Measurements from ENCODE around the gene EML4. TPM values are rescaled to one million over a fixed set of nuclear protein-coding genes. Genes with fewer than 3 reads are reported as not detected.

Gene EML4
- total and polyA plus RNA-seq, 11 donors: 2.3 to 32.8 (median 5.6) TPM

- WGBS, 4 donors: 96 to 99% (median 98%) methylated on average over 2 of the region's 2 CpGs
- H3K36me3 ChIP-seq: peaks cover 0 to 58% (median 27%) of the 10 kb centered on the region in 9 donors
Observed at GRCh38 chr2:42309366-42309765, 140.2 kb downstream of the EML4 start.

GRCh38 chr2:42310007-42310515 lies 140.9 kb downstream of the EML4 start:
- intact Hi-C loops (cut with DNase I): no loop called here

More at GRCh38 chr2:42309366-42309765, 140.2 kb downstream of the EML4 start:
- Histone ChIP-seq H3K9me3 (no peaks in the 10 kb centered on the region), H3K27me3 (no peaks in the 10 kb centered on the region), H3K27ac (no peak overlapping the region), H3K4me1 (peaks cover 0 to 2% (median 0%) of the 10 kb centered on the region in 12 donors), H3K4me3 (no peak overlapping the region)
- DNase-seq (no peak), ATAC-seq (no peak)
- TF ChIP-seq POLR2A (IDR thresholded peaks at IDR 0.05): no peak
- TF ChIP-seq CTCF (IDR thresholded peaks at IDR 0.05): no peak
- intact Hi-C loops (cut with DNase I): no loop called here

GRCh38 chr2:42312106-42312505 lies 143.0 kb downstream of the EML4 start:
- TF ChIP-seq CTCF (IDR thresholded peaks at IDR 0.05): no peak
- TF ChIP-seq POLR2A (IDR thresholded peaks at IDR 0.05): no peak
- DNase-seq (no peak), ATAC-seq (no peak)
- Histone ChIP-seq H3K4me1 (peaks cover 0 to 14% (median 0%) of the 10 kb centered on the region in 12 donors), H3K27ac (no peak overlapping the region), H3K36me3 (peaks cover 0 to 53% (median 35%) of the 10 kb centered on the region in 9 donors), H3K27me3 (no peaks in the 10 kb centered on the region), H3K4me3 (no peak overlapping the region), H3K9me3 (no peaks in the 10 kb centered on the region)
- intact Hi-C loops (cut with DNase I): no loop called here
- 82 to 90% (median 86%) methylated on average over 4 of the region's 4 CpGs for WGBS, 4 donors

More at GRCh38 chr2:42310007-42310515, 140.9 kb downstream of the EML4 start:
- ATAC-seq: no peak
- Histone ChIP-seq H3K4me1 (peaks cover 0 to 9% (median 0%) of the 10 kb centered on the region in 12 donors), H3K27me3 (no peaks in the 10 kb centered on the region), H3K27ac (no peak overlapping the region), H3K4me3 (no peak overlapping the region), H3K9me3 (no peaks in the 10 kb centered on the region), H3K36me3 (peaks cover 0 to 56% (median 26%) of the 10 kb centered on the region in 9 donors)
- DNase-seq: no peak
- 93 to 100% (median 97%) methylated on average over 1 of the region's 1 CpG for WGBS, 4 donors
- no peak for TF ChIP-seq CTCF (IDR thresholded peaks at IDR 0.05)
- TF ChIP-seq POLR2A (IDR thresholded peaks at IDR 0.05): no peak

GRCh38 chr2:42314892-42315468 lies 145.8 kb downstream of the EML4 start:
- Histone ChIP-seq H3K4me3 (no peak overlapping the region), H3K4me1 (peaks cover 0 to 14% (median 0%) of the 10 kb centered on the region in 12 donors), H3K27ac (no peak overlapping the region), H3K9me3 (no peaks in the 10 kb centered on the region), H3K36me3 (peaks cover 0 to 70% (median 34%) of the 10 kb centered on the region in 9 donors), H3K27me3 (no peaks in the 10 kb centered on the region)
- no peak for ATAC-seq
- 95 to 96% (median 96%) methylated on average over 3 of the region's 3 CpGs for WGBS, 4 donors
- intact Hi-C loops (cut with DNase I): no loop called here
- no peak for DNase-seq
- no peak for TF ChIP-seq CTCF (IDR thresholded peaks at IDR 0.05)
- TF ChIP-seq POLR2A (IDR thresholded peaks at IDR 0.05): no peak

Measured in heart left ventricle (tissue), 16 donors.